HG02571 (cell line): ENCODE measurements around the gene DOCK10.

ENCODE experiments used
- ATAC-seq: cut with Tn5 transposase; IDR thresholded peaks from one replicate; pipeline ENCODE4 v1.9.1; 2021; ENCODE audit warnings: mild to moderate bottlenecking, moderate library complexity; ENCODE audit not compliant: unreplicated experiment

The DOCK10 gene

DNA sequence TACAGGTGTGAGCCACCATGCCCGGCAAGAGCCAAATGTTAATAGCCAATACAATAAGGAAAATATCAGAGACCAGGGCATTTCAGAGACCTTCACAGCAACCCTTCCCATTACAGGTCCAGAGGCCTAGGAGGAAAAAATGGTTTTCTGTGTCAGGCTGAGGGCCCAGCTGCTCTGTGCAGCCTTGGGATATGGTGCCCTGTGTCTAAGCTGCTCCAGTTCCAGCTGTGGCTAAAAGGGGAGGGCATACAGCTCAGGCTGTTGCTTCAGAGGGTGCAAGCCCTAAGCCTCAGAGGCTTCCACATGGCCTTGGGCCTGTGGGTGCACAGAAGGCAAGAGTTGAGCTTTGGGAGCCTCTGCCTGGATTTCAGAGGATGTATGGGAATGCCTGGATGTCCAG is 306.0 kb downstream of the DOCK10 start:
- ATAC-seq = no peak

DNA sequence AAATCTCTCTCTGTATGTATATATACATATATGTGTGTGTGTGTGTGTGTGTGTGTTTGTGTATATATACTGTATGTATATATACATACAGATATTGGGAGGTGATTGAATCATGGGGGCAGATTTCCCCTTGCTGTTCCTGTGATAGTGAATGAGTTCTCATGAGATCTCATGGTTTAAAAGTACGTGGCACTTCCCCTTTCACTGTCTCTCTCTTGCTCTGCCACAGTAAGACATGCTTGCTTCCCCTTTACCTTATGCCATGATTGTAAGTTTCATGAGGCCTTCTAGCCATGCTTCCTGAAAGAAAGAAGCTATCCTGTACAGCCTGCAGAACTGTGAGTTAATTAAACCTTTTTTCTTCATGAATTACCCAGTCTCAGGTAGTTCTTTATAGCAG is 307.3 kb downstream of the DOCK10 start:
- ATAC-seq = no peak

DNA sequence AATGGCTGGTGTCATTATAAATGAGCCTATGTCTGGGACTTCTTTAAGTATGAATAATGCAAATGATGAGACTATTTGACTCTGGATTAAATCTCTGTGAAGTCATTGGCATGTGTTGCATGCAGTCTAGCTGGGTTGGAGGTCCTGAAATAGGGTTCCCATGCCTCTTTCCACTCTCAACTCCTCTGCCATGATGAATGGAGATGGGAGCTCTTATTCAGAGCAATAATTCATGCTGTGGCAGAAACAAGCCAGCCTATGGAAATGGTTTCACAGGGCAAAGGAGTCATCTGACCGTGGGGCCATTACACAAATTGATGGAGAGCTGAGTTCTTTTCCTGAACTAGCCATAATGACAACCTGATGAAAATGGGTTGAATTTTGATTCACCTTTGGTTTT is 310.6 kb downstream of the DOCK10 start:
- no peak for ATAC-seq

GRCh38 chr2:224729435-224729834 is 312.8 kb downstream of the DOCK10 start:
- ATAC-seq = no peak

- no peak for ATAC-seq
Observed at GRCh38 chr2:224724331-224724730, 317.9 kb downstream of the DOCK10 start.

DNA sequence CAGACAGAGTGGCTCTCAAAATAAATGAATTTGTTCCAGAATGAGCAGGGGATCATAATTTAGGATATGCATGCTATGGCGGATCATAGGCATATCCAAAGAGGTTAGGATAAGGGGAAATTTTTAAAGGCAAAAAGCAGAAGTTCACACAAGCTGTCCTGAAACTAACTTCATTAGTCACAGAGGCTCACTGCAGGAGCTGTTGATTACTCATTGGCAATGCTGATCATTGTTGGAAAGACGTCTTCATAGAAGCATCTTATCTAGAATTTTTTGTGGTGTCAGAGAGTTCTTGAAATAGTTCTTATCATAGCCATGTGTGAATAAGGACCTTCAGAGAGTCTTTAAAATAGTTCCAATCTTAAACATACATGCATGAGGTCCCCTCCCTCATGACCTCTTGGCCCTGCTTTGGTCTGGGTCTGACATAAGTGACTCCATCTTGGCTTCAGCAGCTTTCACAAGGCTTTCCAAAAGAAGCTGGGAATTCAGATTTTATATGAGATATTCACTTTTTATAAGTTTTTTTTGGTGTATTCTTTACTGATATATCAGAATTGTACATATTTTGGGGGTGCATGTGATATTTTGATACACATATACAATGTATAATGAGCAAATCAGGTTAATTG is 318.6 kb downstream of the DOCK10 start:
- no peak for ATAC-seq

- no peak for ATAC-seq
Observed at GRCh38 chr2:224722770-224723169, 319.5 kb downstream of the DOCK10 start.

DNA sequence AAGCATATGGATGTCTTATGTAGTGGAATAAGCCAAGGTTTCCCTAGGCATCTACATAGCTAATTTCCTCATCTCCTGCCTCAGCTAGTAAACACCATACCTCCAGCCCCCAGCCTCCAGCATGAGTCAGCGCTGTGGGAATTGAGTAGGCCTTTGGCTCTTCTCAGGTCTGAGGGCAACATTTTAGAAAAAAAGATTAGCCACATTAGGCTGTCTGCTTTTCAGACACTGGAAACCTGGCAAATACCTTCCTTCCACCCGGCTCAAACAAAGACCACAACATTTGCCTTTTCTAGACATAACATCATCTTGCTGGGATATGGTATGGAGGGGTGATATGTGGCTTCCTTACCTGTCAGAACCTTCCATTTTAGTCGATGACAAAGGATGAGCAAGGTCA is 320.0 kb downstream of the DOCK10 start:
- ATAC-seq = no peak

DNA sequence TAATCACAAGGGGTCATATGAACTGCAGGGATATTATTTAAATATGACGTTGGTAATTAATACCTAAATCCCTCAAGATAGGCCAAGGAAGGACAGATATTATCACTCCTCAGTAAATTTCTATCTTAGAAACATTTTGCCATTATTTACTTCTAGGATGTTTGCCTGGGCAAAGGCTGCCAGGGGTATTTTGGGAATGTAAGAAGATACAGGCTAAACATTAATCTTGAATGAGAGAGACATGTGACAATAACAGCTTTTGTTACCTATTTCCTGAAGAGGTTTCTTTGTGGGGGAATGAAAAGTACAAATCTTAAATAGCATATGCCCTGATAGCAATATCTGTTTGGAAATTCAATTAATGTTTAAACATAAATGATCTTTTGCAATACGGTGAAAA is 325.3 kb downstream of the DOCK10 start:
- ATAC-seq = no peak

- ATAC-seq = no peak
Observed at GRCh38 chr2:224716201-224716600, 326.1 kb downstream of the DOCK10 start, which contains the start of gene CCDC195. Gene CCDC195, minus strand, starts transcription at chr2:224716365. Its CDS starts 0 bp downstream, at chr2:224716365.
